Glomerular endothelial cell (primary cell): ENCODE measurements around the gene CLCN1. TPM values are rescaled to one million over a fixed set of nuclear protein-coding genes. Genes with fewer than 3 reads are reported as not detected.

Source experiments
- DNase-seq: peaks from one replicate; pipeline ENCODE4 v3.0.0-alpha.2; 2011; ENCODE audit warnings: low read depth, low spot score; ENCODE audit errors: extremely low read depth
- total RNA-seq: library from RNA; depleted of rRNA; stranded (reverse); fragments of >200 nt; gene quantifications from 2 replicates; pipeline ENCODE4 v1.2.3, GENCODE V29; 2015

CLCN1 gene
- total RNA-seq, 1 donor from 2014 or later, result not detected

- no peak for DNase-seq
Measured at GRCh38 chr7:143329471-143330170, 13.7 kb downstream of the CLCN1 start.

GRCh38 chr7:143331179-143331801 lies 15.4 kb downstream of the CLCN1 start:
- DNase-seq, result no peak

GRCh38 chr7:143334244-143334643 lies 18.3 kb downstream of the CLCN1 start:
- no peak for DNase-seq

- DNase-seq, result no peak
Measured at GRCh38 chr7:143337216-143337615, 21.3 kb downstream of the CLCN1 start.

- DNase-seq, result no peak
Measured at GRCh38 chr7:143341842-143342241, 25.9 kb downstream of the CLCN1 start.

- DNase-seq, result no peak
Measured at GRCh38 chr7:143343596-143343995, 27.7 kb downstream of the CLCN1 start.

GRCh38 chr7:143345428-143345900 lies 29.6 kb downstream of the CLCN1 start:
- no peak for DNase-seq

GRCh38 chr7:143346018-143346417 lies 30.1 kb downstream of the CLCN1 start:
- DNase-seq, result no peak

GRCh38 chr7:143347950-143348349 lies 32.0 kb downstream of the CLCN1 start:
- DNase-seq, result no peak

GRCh38 chr7:143351060-143351459 lies 35.1 kb downstream of the CLCN1 start:
- DNase-seq, result no peak

- no peak for DNase-seq
Measured at GRCh38 chr7:143351574-143351973, 35.7 kb downstream of the CLCN1 start.

GRCh38 chr7:143352531-143353002 lies 36.7 kb downstream of the CLCN1 start:
- no peak for DNase-seq

GRCh38 chr7:143354376-143354775 lies 38.5 kb downstream of the CLCN1 start:
- no peak for DNase-seq

- no peak for DNase-seq
Measured at GRCh38 chr7:143354965-143355364, 39.1 kb downstream of the CLCN1 start.

GRCh38 chr7:143355450-143356385 lies 39.8 kb downstream of the CLCN1 start:
- no peak for DNase-seq

GRCh38 chr7:143356414-143357050 lies 40.6 kb downstream of the CLCN1 start:
- DNase-seq, result no peak

GRCh38 chr7:143358626-143359025 lies 42.7 kb downstream of the CLCN1 start:
- DNase-seq, result no peak

- no peak for DNase-seq
Measured at GRCh38 chr7:143359771-143360353, 44.0 kb downstream of the CLCN1 start.

- DNase-seq, result no peak
Measured at GRCh38 chr7:143360788-143361551, 45.1 kb downstream of the CLCN1 start.
